ENCODE measurements around the gene CD300C.

DNA sequence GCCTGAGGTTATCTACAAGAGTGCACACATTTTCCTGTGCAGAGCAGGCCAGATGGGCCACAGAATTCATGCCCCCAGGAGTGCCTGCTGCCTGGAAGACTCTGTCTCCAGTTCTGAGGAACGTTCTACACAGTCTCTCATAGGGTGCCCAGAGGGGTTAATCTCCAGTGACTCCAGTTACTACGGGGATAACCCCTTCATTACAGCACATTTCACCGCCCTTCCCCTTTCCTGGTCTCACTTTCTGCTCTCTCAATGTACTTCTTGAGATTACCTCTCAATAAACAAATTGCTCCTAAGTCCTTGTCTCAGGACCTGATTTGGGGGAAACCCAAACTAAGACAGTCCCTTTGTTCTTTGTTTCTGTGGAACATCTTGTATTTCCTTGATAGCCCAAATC lies 15.7 kb upstream of the CD300C start:
- TF ChIP-seq EZH2 (optimal IDR thresholded peaks at IDR 0.05; ENCODE audit: low read depth, low read length) (no peak), EZH2phosphoT487 (IDR thresholded peaks at IDR 0.05; ENCODE audit: low read length) (no peak)
- TF ChIP-seq, protein P1, sequence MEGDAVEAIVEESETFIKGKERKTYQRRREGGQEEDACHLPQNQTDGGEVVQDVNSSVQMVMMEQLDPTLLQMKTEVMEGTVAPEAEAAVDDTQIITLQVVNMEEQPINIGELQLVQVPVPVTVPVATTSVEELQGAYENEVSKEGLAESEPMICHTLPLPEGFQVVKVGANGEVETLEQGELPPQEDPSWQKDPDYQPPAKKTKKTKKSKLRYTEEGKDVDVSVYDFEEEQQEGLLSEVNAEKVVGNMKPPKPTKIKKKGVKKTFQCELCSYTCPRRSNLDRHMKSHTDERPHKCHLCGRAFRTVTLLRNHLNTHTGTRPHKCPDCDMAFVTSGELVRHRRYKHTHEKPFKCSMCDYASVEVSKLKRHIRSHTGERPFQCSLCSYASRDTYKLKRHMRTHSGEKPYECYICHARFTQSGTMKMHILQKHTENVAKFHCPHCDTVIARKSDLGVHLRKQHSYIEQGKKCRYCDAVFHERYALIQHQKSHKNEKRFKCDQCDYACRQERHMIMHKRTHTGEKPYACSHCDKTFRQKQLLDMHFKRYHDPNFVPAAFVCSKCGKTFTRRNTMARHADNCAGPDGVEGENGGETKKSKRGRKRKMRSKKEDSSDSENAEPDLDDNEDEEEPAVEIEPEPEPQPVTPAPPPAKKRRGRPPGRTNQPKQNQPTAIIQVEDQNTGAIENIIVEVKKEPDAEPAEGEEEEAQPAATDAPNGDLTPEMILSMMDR (IDR thresholded peaks at IDR 0.05; ENCODE audit: low read length), result no peak

Data from MM.1S (cell line).